ENCODE data around the gene PPP2R3A.

PPP2R3A gene

GRCh38 chr3:136197159-136197793 lies 231.7 kb downstream of the PPP2R3A start:
- H3K4me3 ChIP-seq (ENCODE audit: low read depth, low read length): peak overlapping the region; percentile 80
- ChIA-PET POLR2A (interaction anchor here (1.0 to 2.4 kb wide), 2 partner anchors 11 to 555 kb away, joined by 3 to 14 read pairs; partner anchors contain the start of gene STAG1), CTCF (interaction anchor here (0.8 to 3.4 kb wide), 3 partner anchors 10 to 555 kb away, joined by 3 to 10 read pairs (median 4); partner anchors contain the start of gene STAG1)
- TF ChIP-seq CTCF (IDR thresholded peaks at IDR 0.05; ENCODE audit: insufficient read depth, low read length, missing control alignments): no peak
- no peak for DNase-seq (ENCODE audit: low read depth, low spot score)
